NT2/D1 (cell line): Measurements from ENCODE around the gene PGAP2.

Experiments
- SUZ12 ChIP-seq: IDR thresholded peaks from 2 replicates; pipeline ENCODE4 v1.6.1; 2011; ENCODE audit not compliant: insufficient read length, insufficient read depth; ENCODE audit errors: extremely low read depth
- YY1 ChIP-seq: IDR thresholded peaks from 2 replicates; pipeline ENCODE4 v1.6.1; 2011; ENCODE audit not compliant: insufficient read length, insufficient read depth
- ZNF274 ChIP-seq: IDR thresholded peaks from 2 replicates; pipeline ENCODE4 v1.6.1; 2011; ENCODE audit warnings: mild to moderate bottlenecking, low read depth, low read length

- TF ChIP-seq ZNF274 (no peak), SUZ12 (no peak), YY1 (no peak)
Observed at GRCh38 chr11:3834664-3835461, 26.5 kb downstream of the PGAP2 start.
